Suprapubic skin (tissue), 4 donors: ENCODE measurements around the gene MAD1L1. TPM values are rescaled to one million over a fixed set of nuclear protein-coding genes. Genes with fewer than 3 reads are reported as not detected.

Experiments used
- DNase-seq, 2 donors: peaks; one replicate each; pipeline ENCODE4 v3.0.0-alpha.2; 2019; ENCODE audit warnings: low spot score in 2 of 2
- H3K27ac ChIP-seq: fragments of 200-600 bp; sonication (generic); one replicate; pipeline ENCODE4 v1.5.1; 2019
- H3K27me3 ChIP-seq: fragments of 200-600 bp; sonication (generic); one replicate; pipeline ENCODE4 v1.5.1; 2019
- H3K36me3 ChIP-seq: fragments of 200-600 bp; sonication (generic); one replicate; pipeline ENCODE4 v1.5.1; 2019
- H3K4me1 ChIP-seq: fragments of 200-600 bp; sonication (generic); one replicate; pipeline ENCODE4 v1.5.1; 2019
- H3K4me3 ChIP-seq: fragments of 200-600 bp; sonication (generic); one replicate; pipeline ENCODE4 v1.5.1; 2019; ENCODE audit warnings: mild to moderate bottlenecking
- H3K9me3 ChIP-seq: fragments of 200-600 bp; sonication (generic); one replicate; pipeline ENCODE4 v1.5.1; 2019
- EP300 ChIP-seq: sonication (generic); formaldehyde crosslinking; IDR thresholded peaks from one replicate; pipeline ENCODE4 v1.6.1; 2017; ENCODE audit warnings: antibody characterized with exemption
- POLR2A ChIP-seq, 2 donors: fragments of 450-650 bp; IDR thresholded peaks; one replicate each; pipeline ENCODE4 v1.6.1; 2017; ENCODE audit warnings: antibody characterized with exemption in 2 of 2, mild to moderate bottlenecking in 2 of 2, moderate library complexity in 2 of 2
- POLR2AphosphoS5 ChIP-seq, 3 donors: sonication (generic); formaldehyde crosslinking; IDR thresholded peaks; one replicate each; pipeline ENCODE4 v1.6.1; 2017; ENCODE audit warnings: antibody characterized with exemption in 3 of 3
- WGBS: methylation state at CpG from one replicate; pipeline ENCODE4 v1.1.5; 2018; 5-methylcytosine and 5-hydroxymethylcytosine counted together
- total RNA-seq, 4 donors: library from RNA; depleted of rRNA; stranded (reverse); fragments of >200 nt; gene quantifications; one replicate each; pipeline ENCODE4 v1.1.0, GENCODE V29; 2016
- TF ChIP-seq, protein P1 (sequence below), 2 donors: fragments of 200-600 bp in 1 of 2; fragments of 450-650 bp in 1 of 2; sonication (generic) in 1 of 2; IDR thresholded peaks; one replicate each; pipeline ENCODE4 v1.5.1; 2016 to 2019; ENCODE audit warnings: antibody characterized with exemption in 2 of 2, mild to moderate bottlenecking in 1 of 2, moderate library complexity in 1 of 2

Gene MAD1L1
- total RNA-seq, 4 donors from 2014 or later, result 53.2 to 69.8 (median 62.2) TPM

DNA sequence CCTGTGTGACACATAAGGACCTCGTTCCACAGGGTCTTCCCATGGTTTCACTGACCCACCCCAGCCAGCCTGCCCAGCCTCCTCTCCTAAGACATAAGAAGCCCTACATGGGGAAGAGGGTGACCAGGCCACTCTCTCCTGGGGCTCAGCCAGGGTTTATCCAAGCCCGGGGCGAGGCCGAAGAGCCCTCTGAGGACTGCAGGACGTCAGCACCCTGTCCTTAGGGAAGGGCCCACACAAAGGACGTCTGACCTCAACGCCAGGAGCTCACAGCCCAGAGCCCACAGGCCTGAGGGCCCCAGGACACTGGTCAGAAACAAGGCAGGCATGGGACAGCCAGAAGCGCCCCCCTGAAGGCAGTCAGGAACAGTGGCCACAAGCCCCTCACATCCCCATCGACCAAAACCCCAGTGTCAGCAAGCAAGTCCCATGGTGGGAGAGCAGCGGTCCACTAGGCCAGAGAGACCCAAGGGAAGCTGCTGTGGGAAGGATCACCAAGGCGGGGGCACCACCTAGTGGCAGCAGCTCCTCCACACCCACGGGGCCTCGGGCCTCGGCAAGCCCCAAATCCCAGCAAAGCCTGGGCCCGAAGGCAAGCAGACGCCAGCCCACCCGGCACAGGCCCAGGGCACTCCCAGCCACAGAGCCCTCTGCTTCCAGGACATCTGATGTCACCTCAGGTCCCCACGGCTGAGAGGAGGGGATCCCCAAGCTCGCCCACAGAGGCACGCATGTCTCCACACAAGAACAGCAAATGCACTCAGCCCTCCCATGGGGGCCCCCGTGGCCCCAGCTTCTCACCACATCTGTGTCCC lies 23.4 kb downstream of the MAD1L1 start:
- no peak for TF ChIP-seq POLR2A (IDR thresholded peaks at IDR 0.05)
- TF ChIP-seq, protein P1, sequence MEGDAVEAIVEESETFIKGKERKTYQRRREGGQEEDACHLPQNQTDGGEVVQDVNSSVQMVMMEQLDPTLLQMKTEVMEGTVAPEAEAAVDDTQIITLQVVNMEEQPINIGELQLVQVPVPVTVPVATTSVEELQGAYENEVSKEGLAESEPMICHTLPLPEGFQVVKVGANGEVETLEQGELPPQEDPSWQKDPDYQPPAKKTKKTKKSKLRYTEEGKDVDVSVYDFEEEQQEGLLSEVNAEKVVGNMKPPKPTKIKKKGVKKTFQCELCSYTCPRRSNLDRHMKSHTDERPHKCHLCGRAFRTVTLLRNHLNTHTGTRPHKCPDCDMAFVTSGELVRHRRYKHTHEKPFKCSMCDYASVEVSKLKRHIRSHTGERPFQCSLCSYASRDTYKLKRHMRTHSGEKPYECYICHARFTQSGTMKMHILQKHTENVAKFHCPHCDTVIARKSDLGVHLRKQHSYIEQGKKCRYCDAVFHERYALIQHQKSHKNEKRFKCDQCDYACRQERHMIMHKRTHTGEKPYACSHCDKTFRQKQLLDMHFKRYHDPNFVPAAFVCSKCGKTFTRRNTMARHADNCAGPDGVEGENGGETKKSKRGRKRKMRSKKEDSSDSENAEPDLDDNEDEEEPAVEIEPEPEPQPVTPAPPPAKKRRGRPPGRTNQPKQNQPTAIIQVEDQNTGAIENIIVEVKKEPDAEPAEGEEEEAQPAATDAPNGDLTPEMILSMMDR (IDR thresholded peaks at IDR 0.05), result peak; percentile 46 to 74
- TF ChIP-seq EP300, result no peak
- TF ChIP-seq POLR2AphosphoS5 (IDR thresholded peaks at IDR 0.05), result no peak
- WGBS, result 61% methylated on average over 18 of the region's 21 CpGs
- Histone ChIP-seq H3K4me1 (no peaks in the 10 kb centered on the region), H3K36me3 (peaks cover 53% of the 10 kb centered on the region), H3K9me3 (no peaks in the 10 kb centered on the region), H3K27ac (no peak overlapping the region), H3K4me3 (no peak overlapping the region), H3K27me3 (no peaks in the 10 kb centered on the region)
- peak in 1 of 2 donors; percentile 79 for DNase-seq

DNA sequence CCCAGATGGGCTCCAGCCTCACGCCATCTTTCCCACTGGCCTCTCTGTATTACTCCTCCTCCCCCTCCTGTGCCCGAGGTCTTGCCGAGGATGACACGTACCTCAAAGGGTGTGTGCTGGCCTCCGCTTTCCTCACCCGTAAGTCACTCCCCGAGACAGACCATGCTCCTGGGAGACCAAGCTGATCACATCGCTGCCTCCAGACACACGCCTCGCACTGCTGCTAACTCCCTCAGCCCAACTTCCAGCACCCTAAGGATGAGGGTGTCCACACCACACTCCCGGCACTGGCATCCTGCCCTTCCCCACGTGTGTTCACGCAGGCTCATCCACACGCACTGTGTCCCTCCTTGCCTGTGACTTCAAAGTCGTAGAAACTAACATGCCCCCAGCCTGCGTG lies 24.0 kb downstream of the MAD1L1 start:
- H3K36me3 ChIP-seq, result peaks cover 47% of the 10 kb centered on the region
- H3K4me3 ChIP-seq, result no peak overlapping the region
- no peaks in the 10 kb centered on the region for H3K9me3 ChIP-seq
- DNase-seq, result peak in 1 of 2 donors; percentile 49
- H3K27me3 ChIP-seq, result no peaks in the 10 kb centered on the region
- TF ChIP-seq, protein P1 (IDR thresholded peaks at IDR 0.05), result no peak
- TF ChIP-seq POLR2AphosphoS5 (IDR thresholded peaks at IDR 0.05) (no peak), POLR2A (IDR thresholded peaks at IDR 0.05) (no peak), EP300 (no peak)
- no peaks in the 10 kb centered on the region for H3K4me1 ChIP-seq
- WGBS, result 91% methylated on average over 16 of the region's 16 CpGs
- no peak overlapping the region for H3K27ac ChIP-seq

DNA sequence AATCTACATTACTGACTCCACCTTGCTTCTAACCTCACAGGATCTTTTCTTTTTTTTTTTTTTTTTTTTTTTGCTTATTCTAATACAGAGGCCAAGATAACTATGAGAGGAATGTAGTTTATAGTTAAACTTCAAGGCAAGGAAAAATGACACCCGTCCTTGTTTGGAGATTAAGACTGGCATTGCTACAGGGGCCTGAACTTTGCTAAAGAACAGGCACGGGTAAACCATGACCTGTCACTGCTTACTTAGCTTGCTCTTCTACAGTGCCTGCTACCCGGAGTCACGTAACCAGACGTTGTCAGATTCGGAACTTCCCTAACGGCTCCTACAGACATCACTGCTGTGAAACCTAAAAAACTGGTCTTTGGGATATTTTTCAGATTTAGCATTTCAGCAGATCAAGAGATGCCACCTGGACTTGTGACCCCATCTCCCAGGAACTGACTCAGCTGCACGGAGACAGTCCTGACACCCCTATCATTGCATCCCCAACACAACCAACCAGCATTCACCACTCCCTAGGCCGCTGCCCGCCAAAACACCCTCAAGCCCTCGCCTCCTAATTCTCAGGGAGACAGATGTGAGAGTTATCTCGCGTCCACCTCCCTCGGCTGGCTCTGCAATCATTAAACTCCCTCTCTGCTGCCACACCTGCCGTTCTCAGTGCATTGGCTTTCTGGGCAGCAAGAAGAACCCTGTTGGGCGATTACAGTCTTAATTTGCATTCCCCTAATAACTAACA lies 27.5 kb downstream of the MAD1L1 start:
- H3K4me3 ChIP-seq, result no peak overlapping the region
- peak; percentile 41 to 59 for DNase-seq
- H3K4me1 ChIP-seq, result no peaks in the 10 kb centered on the region
- no peaks in the 10 kb centered on the region for H3K9me3 ChIP-seq
- no peak overlapping the region for H3K27ac ChIP-seq
- H3K27me3 ChIP-seq, result no peaks in the 10 kb centered on the region
- WGBS, result 88% methylated on average over 16 of the region's 16 CpGs
- peaks cover 22% of the 10 kb centered on the region for H3K36me3 ChIP-seq
- TF ChIP-seq POLR2AphosphoS5 (IDR thresholded peaks at IDR 0.05) (no peak), POLR2A (IDR thresholded peaks at IDR 0.05) (no peak), EP300 (no peak)
- TF ChIP-seq, protein P1 (IDR thresholded peaks at IDR 0.05), result no peak

DNA sequence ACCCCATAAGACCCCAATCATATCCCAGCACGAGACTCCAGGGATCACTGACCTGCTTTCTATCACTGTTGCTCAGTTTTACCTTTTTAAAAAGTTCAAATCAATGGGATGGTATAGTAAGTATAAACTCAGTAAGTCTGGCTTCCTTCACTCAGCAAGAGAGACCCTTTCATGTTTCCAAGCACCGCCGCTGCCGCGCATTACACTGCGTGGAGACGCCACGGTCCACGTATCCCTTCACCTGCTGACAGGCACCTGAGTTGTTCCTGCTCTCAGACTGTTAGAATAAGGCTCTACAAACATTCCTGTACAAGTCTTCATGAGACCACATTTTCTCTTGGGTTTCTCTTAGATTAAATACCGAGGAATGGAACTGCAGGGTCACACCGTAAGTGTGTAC lies 28.3 kb downstream of the MAD1L1 start:
- no peaks in the 10 kb centered on the region for H3K9me3 ChIP-seq
- H3K36me3 ChIP-seq, result peaks cover 30% of the 10 kb centered on the region
- H3K27ac ChIP-seq, result no peak overlapping the region
- 95% methylated on average over 11 of the region's 11 CpGs for WGBS
- no peak overlapping the region for H3K4me3 ChIP-seq
- H3K27me3 ChIP-seq, result no peaks in the 10 kb centered on the region
- TF ChIP-seq POLR2AphosphoS5 (IDR thresholded peaks at IDR 0.05) (no peak), POLR2A (IDR thresholded peaks at IDR 0.05) (no peak), EP300 (no peak)
- TF ChIP-seq, protein P1 (IDR thresholded peaks at IDR 0.05), result no peak
- no peaks in the 10 kb centered on the region for H3K4me1 ChIP-seq
- DNase-seq, result peak in 1 of 2 donors; percentile 70

DNA sequence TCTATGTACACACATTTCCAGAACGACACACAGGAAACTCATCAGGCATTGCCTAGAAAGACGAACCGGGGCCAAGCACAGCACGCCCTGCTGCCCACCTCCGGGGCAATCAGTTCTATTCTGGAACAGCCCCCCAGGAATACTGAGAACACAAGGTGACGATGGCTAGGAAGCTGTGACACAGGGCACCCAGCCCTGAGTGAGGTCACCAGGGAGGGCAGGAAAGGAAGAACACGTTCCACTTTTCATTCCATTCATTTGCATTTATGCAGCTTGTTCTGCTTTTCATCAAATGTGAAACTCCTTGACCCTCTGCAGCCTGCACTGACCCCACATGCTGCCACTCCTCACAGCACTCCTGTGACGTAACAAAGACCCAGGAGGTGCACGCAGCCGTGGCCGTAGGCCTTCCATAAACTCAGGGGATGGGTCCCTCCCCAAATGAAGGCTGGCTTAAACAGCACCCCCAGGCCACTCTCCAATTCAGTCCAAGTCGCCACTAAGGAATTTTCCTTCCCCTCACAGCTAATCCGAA lies 28.9 kb downstream of the MAD1L1 start:
- 84% methylated on average over 13 of the region's 13 CpGs for WGBS

More for the DNA sequence above, 28.9 kb downstream of the MAD1L1 start:
- Histone ChIP-seq H3K27me3 (no peaks in the 10 kb centered on the region), H3K4me1 (no peaks in the 10 kb centered on the region), H3K36me3 (peaks cover 35% of the 10 kb centered on the region), H3K27ac (no peak overlapping the region), H3K4me3 (no peak overlapping the region), H3K9me3 (no peaks in the 10 kb centered on the region)
- no peak for TF ChIP-seq POLR2A (IDR thresholded peaks at IDR 0.05)
- TF ChIP-seq POLR2AphosphoS5 (IDR thresholded peaks at IDR 0.05), result no peak
- TF ChIP-seq EP300, result no peak
- TF ChIP-seq, protein P1 (IDR thresholded peaks at IDR 0.05), result no peak
- peak; percentile 29 to 59 for DNase-seq
